ENCODE results near the gene ZG16B. TPM values are rescaled to one million over a fixed set of nuclear protein-coding genes. Genes with fewer than 3 reads are reported as not detected.

ZG16B gene
- total RNA-seq, result 0.23 TPM

GRCh38 chr16:2829501-2830354 lies at the start of gene ZG16B:
ZG16B (plus strand) TSS chr16:2830303; CDS start chr16:2830442, 139 bp downstream.

DNA sequence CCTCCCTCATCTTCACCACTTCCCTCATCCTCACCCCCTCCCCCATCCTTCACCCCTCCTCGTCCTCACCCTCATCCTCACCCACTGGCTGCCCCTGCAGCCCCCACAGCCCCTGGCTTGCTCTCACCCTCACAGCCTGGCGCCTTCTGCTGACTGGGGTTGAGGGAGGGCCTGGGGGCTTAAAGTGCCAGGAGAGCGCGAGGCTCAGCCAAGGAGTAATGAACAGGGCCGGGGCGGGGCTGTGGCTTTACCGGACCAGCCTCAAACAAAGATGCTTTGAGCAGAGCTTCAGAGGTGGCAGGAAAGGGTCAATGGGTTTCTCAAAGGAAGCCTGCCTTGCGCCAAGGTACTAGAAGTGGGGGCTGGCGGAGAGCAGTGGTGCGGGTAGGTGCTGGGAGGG lies 42.7 kb upstream of the ZG16B start, which contains the start of gene PRSS33:
Gene PRSS33, minus strand, starts transcription at position 155 of the 400 bp plus-strand sequence. CDS start 1,013 bp downstream, outside the sequence.

GRCh38 chr16:2816751-2817339 lies 13.3 kb upstream of the ZG16B start, which contains the start of gene PRSS21:
PRSS21 (plus strand) TSS chr16:2817237; CDS start chr16:2817269, 32 bp downstream.

GRCh38 chr16:2857451-2858244 lies 27.5 kb downstream of the ZG16B start, which contains the start of gene PRSS22:
PRSS22 (minus strand) TSS chr16:2858170; CDS start chr16:2858104, 66 bp downstream.

Small RNAs within 50 kb of the gene (small RNA-seq; reads per million reads assigned to genes)
- gene SNORA3C, result not detected

Other genes starting within 250 kb of the ZG16B start
- gene KCTD5, start 147.8 kb upstream of the ZG16B start, total RNA-seq, result 19.6 TPM
- gene PRSS27, start 110.1 kb upstream of the ZG16B start, total RNA-seq, result 3.9 TPM
- gene SRRM2, start 77.7 kb upstream of the ZG16B start, total RNA-seq, result 70.1 TPM
- 158 TPM for gene ELOB, start 53.0 kb upstream of the ZG16B start, total RNA-seq
- not detected for gene PRSS33, start 42.7 kb upstream of the ZG16B start, total RNA-seq
- not detected for gene PRSS41, start 31.8 kb upstream of the ZG16B start, total RNA-seq
- gene PRSS21, start 13.1 kb upstream of the ZG16B start, total RNA-seq, result not detected
- not detected for gene PRSS22, start 27.9 kb downstream of the ZG16B start, total RNA-seq
- gene FLYWCH2, start 52.9 kb downstream of the ZG16B start, total RNA-seq, result 42.2 TPM
- 29.1 TPM for gene FLYWCH1, start 81.6 kb downstream of the ZG16B start, total RNA-seq
- 0.46 TPM for gene KREMEN2, start 134.0 kb downstream of the ZG16B start, total RNA-seq
- 28.4 TPM for gene PAQR4, start 139.0 kb downstream of the ZG16B start, total RNA-seq
- 2.3 TPM for gene PKMYT1, start 150.1 kb downstream of the ZG16B start, total RNA-seq
- gene CLDN9, start 182.6 kb downstream of the ZG16B start, total RNA-seq, result not detected
- 1.2 TPM for gene CLDN6, start 187.9 kb downstream of the ZG16B start, total RNA-seq
- 1.2 TPM for gene TNFRSF12A, start 190.1 kb downstream of the ZG16B start, total RNA-seq
- 20.3 TPM for gene HCFC1R1, start 193.6 kb downstream of the ZG16B start, total RNA-seq
- 4.8 TPM for gene THOC6, start 193.7 kb downstream of the ZG16B start, total RNA-seq
- gene BICDL2, start 206.6 kb downstream of the ZG16B start, total RNA-seq, result not detected
- gene MMP25, start 216.3 kb downstream of the ZG16B start, total RNA-seq, result 0.92 TPM
- 1.6 TPM for gene IL32, start 235.3 kb downstream of the ZG16B start, total RNA-seq